Measurements from ENCODE around the gene EBF3.
"Not testable (repeated sequence)": the region's sequence is repeated elsewhere in the genome, so short reads cannot be mapped to it uniquely, and the experiment has no call there.

Gene EBF3

DNA sequence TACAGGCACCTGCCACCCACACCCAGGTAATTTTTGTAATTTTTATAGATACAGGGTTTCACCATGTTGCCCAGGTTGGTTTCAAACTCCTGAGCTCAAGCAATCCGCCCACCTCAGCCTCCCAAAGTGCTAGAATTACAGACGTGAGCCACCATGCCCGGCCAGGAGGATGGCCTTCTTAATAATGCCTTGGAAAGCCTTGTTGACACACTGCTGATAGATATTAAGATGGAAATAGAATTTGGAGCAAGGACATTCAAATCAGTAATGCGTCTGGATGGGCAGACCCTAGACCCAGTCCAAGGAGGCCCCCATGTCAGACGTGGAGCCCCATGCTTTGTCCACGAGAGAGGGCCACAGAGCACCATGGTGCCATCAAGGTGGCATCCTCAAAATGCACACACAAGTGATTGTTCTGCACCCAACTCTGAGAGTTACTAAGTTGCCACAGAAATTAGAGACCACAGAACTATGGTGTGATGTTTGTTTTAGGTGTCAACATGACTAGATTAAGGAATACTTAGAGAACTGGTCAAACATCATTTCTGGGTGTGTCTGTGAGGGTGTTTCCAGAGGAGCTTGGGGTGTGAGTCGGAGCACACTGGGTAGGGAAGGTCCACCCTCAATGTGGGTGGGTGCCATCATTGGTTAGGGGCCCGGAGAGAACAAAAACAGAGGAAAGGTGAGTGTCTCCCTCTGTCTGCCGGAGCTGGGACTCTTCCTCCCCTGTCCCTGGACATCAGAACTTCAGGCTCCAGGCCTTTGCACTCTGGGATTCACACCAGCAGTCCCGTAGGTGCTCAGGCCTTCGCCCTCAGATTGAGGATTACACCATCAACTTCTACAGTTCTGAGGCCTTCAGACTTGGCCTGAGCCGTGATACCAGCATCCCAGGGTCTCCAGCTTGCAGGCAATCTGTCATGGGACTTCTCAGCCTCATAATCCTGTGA is 34.5 kb downstream of the EBF3 start:
- no peak for DNase-seq

DNA sequence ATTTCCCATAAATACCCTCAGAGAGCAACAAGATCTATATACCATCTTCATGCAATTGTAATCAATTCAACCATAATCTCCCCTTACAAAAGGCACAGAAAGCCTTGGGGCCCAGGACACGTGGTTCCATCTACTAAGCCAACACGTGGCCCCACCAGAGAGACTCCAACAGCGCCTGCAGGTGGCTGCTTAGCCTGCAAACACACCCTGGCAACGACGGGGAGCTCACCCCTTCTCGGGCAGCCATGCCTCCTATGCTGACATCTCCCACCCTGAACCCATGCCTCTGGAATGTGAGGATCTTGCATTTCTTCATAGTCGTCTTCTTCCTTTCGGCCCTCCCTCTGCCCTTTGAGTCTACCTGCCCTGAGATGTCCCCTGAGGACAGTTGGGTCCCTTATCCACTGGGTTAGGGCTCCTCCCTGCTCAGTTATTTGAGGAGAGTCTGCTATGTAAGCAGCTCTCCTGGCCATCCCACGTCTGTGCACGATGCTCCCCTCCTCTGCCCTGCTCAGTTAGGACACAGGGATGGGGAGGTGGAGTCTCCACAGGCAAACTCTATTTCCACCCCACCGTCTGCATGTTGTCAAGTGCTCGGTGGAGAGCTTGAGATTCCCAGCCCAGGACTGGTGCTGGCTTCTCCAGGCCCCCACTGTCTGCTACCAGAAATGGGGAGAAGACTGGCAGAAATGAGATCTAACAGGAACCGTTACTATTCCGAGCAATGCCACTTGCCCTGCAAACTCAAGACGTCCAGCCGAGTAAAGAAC is 36.5 kb downstream of the EBF3 start:
- DNase-seq = no peak

DNA sequence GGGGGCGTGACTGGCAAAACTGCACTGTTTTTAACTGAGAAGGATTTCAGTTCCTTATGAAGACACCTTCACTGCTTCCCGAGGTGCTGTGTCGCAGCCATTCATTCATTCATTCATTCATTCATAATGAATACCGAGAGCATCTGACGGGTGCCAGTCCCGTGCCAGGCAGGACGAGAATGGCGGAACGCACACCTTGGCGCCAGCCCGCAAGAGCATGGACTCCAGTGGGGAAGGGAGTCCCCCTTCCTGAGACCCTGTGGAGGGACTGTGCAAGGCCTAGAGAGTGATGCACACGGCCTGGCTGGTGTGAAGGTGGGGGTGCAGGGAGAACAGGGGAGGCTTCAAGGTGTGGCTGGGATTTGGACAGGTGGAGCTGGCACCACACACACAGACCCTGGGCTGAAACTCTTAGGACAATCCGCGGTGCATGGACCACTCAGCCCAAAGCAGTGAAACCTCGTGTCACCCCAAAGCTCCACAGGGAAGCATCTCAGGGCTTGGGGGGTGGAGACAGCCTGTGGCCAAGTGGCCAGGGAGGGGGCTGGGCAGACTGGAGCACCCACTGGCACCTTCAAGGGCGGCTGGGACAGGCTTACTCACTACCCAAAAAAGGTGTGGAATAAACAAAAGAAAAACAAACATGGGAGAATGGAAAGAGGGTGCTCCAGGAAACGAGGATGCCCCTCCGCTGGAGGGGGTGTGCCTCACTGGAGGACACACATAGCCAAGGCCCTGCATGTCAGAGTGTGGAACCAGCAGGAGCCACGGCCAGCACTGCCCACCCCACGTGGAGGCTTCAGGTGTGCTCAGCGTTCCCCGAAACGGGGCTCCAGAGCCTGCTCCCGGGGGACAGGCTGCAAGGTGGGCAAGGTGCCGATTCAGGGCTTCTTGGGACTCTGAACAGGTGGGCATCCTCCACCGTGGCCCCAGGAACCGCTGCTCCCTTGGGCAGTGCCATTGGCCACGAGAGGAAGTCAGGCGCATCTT is 37.7 kb downstream of the EBF3 start:
- DNase-seq = no peak

DNA sequence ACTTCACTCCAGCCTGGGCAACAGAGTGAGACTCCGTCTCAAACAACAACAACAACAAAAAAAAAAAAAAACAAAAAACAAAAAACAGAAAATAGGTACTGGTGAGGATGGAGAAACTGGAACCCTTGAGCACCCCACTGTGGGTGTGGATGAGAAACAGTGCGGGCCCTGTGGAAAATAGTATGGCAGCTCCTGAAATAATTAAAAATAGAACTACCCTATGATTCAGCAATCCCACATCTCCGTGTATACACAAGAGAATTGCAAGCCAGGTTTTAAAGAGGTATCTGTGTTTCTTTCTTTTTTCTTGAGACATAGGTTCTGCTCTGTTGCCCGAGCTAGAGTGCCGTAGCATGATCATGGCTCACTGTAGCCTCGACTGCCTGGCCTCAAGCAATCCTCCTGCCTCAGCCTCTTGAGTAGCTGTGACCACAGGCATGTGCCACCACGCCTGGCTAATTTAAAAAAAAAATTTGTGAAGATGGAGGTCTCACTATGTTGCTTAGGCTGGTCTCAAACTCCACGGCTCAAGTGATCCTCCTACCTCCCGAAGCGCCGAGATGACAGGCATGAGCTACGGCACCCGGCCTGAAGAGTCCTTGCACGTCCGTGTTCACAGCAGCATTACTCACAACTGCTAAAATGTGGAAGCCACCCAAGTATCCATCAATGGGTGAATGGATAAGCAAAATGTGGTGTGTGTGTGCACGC is 39.5 kb downstream of the EBF3 start:
- DNase-seq = no peak

DNA sequence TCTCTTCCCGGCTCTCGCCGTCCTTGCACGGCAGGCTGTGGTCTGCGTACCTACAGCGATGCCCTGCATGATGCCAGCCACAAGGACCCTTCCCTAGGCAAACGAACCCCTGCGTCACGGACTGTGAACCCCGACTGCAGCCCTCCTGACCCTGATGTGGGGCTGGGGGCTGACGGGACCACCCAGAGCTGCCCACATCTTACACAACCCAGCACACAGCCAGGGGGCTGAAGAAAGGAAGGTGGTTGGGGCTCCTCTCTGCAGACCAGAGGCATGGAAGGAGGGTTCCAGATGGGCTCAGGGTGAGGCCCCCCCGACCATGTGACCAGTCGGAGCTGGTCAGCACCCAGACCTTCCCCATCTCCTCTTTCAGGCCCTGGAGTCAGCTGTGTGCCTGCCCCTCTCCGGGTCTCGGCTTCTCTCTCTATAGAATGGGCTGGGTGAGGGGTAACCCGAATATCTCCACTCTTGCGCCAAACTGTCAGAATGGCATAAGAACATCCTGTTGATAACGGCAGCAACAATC is 41.4 kb downstream of the EBF3 start:
- DNase-seq = no peak

DNA sequence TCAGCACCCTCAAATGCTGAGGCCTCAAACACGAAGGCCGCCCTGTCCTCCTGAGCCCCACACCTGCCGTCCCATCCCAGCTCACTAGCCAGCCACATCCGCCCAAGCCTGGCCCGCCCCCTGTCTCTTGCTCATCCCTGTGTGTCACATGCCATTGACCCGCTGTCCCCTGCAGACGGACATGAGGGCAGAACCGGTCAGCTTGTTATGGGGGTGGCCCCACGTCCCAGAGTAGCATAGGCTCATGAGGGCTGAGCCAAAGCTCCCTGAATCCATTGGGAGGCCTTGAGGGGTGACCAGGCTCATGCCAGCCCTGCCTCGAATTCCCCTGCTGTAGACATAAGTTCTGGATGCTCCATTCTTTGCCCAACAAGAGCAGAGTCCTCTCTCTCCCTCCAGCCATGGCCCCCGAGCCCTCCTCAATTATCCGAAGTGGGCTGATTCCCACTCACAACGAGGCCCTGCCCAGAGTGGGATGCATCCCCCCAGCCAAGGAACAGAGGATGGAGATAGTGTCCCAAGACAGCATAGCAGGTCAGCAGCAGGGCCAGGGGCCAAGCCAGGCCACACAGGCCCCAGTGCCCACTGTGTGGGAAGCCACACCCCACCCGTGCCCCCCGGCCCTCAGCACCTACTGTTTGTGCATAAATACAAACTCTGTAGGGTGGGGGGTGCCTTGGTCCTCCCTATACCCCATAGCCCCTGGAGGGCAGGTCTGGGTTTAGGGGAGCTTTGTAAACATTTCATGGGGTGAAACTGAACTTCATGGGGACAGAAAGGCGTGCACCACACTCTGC is 42.1 kb downstream of the EBF3 start:
- no peak for DNase-seq

DNA sequence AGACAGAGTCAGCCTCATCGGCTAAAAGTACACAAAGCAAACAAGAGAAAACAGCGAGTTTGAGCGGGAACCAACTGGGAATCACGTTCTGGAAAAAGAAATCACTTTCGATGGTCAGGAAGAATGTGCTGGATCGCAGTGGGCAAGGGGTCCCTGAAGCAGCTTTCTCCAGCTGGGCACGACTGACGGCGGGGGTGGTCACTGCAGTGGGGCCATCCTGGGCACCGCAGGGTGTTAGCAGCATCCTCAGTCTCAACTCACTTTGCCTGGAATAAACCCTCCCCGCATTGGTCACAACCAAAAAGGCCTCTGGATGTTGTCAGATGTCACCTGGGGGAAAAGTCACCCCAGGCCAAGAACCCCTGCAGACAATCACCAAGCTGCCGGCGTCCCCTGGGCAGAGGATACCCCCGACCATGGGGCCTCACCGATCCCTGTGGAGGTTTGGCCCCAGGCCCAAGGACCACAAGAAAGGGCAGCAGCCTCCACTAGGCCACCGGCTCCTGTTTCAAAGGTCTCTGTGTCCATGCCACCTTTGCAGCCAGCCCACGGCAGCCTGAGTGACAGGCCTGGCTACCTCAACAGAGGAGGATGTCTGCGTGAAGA is 42.9 kb downstream of the EBF3 start:
- no peak for DNase-seq

DNA sequence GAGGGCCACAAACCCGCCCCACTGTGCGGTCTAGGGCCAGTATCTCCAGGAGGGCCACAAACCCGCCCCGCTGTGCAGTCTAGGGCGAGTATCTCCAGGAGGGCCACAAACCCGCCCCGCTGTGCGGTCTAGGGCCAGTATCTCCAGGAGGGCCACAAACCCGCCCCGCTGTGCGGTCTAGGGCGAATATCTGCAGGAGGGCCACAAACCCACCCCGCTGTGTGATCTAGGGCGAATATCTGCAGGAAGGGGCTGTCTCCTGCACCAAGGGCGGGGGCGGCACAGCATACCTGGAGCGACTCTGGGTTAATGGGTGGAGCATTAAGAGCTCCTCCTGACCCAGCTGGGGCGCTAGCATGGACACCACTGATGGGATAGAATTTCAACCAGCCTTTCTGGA is 43.9 kb downstream of the EBF3 start:
- not testable (repeated sequence) for DNase-seq

DNA sequence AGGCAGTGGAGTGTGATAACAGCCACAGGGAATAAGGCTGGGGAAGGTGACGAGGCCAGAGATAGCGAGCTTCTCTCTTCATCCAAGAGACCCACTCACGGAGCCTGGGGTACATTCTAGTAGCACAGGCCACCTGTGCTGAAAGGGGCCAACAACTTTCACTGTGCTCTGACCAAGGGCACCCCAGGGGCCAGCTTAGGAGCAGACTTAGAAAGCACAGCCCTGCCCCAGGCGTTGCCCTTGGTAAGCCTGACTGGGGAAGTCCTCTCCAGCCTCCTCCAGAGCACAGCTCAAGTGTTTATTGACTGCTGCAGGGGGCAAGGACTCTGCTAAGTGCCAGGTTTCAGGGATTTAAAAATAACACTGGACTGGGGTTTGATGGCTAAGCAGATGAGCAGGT is 44.7 kb downstream of the EBF3 start:
- no peak for DNase-seq

DNA sequence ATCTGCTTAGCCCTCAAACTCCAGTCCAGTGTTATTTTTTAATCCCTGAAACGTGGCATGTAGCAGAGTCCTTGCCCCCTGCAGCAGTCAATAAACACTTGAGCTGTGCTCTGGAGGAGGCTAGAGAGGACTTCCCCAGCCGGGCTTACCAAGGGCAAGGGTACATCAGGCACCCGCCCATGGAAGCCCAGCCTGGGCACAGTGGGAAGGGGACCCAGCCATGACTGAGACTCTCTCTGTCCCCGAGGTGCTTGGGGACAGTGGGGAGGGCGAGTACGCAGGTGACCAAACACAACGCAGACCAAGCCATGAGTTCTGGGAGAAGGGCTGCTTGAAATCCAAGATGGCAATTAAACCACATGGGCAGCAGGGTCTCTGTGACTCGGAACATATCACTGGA is 45.2 kb downstream of the EBF3 start:
- DNase-seq = no peak

DNA sequence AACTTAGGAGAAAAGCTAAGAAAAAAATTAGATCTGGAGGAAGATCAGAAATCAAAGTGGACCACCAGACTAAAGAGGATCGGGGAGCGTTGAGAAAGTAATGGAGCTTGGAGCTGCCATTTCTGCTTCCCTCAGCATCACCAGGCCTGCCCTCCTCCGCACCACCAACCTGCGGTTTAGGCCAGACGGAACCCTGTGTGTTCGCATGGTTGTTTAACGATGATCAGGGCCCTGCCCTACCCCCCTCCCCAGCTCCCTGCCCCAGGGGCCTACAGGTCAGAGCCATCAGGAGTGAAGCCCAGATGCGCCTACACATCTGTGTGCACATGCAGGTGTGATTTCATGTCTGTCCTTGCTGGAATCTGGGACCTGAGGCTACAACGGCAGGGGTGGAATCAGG is 45.7 kb downstream of the EBF3 start:
- DNase-seq = no peak

DNA sequence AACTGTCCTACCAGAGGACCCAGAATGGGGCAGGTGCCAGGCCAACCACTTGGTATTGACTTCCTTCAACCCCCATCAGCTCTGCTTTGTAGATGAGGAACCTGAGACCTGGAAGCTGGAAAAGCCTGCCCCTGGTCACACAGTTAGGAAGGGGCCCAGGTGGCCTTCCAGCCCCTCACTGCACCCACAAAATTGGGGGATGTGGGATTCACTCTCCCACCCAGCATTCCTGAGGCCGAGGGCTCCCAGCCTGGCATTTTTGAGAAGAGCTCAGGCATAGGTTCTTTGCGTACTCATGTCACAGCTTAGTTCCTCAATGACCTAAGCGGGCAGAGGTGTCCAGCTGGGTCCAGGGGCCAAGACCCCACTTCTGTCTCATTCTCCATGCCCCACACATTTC is 46.1 kb downstream of the EBF3 start:
- DNase-seq = no peak

DNA sequence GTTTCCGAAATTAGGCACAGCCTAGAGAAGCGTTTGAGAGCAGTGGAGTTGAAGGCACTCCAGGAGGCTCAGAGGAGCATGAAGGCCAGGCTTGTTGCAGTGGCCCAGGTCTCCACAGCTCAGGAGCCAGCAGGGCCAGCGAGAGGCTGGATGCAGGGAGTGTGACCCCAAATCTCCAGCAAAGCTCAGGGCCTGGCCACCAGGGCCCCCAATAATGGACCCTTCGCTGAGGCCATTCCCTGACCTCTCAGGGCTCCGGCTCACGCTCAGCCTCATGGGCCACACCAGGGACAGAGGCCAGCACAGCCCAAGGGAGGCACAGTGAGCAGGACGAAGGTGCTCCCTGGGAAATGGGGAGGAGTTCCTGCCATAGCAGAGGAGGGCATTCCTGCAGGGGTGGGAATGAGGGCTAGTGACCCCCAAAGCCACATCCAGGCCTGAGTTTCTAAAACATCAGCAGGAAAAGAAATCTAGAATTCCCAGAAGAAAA is 47.5 kb downstream of the EBF3 start:
- no peak for DNase-seq

DNA sequence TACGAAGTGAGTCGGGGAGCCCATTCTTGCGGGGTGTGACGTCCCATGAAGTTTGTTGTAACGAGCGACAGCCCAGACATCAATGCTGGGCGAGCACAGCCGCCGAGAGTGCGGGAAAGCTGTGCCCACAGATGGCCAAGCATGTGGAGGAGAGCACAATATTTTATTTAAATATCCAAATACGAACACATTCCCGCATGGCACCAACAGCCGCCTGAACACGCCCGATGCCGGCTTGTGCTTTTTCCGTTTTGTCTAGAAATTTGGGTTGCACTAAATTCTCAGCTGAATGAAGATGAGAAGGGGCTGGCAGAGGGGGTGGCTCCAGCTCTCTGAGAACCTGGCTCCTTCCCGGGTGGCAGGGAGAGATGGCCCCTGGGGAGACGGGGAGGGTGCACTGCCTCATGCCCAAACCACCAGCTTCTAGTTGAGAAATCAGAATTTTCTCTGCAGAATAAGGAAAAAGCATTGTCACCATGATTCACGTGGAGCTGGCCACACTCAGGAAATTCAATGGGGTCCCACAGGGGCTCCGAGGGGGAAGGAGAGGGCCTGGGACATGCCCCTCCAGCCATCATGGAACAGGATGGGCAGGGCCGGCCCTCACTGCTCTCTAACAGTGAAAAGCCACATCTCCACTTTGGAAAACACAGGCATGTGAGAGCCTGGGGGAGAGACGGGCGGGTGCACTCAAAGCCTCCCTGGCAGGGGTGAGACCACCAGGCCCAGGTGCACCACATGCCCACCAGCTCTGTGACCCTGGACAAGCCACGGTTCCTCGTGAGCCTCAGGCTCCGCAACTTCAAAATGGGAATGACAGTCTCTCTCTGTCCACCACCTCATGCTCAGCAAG is 48.3 kb downstream of the EBF3 start:
- no peak for DNase-seq

DNA sequence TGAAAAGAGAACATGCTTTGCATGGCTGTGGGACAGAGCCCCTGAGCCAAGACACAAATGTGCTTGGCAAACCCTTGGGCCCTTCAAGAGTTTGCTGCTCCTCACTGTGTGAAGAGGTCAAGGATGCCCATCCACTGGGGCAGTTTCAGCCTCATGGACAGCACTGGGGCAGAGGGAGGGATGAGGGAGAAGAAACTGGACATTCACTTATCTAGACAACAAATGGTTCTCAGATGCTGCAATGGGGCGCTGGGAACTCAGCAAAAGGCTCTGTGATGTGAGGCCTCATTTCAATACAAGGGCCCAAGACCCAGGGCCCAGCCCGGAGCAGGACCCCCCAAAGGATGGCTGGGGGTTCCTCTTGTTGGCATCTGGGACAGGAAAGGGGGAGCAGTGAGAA is 49.1 kb downstream of the EBF3 start:
- DNase-seq = no peak

DNA sequence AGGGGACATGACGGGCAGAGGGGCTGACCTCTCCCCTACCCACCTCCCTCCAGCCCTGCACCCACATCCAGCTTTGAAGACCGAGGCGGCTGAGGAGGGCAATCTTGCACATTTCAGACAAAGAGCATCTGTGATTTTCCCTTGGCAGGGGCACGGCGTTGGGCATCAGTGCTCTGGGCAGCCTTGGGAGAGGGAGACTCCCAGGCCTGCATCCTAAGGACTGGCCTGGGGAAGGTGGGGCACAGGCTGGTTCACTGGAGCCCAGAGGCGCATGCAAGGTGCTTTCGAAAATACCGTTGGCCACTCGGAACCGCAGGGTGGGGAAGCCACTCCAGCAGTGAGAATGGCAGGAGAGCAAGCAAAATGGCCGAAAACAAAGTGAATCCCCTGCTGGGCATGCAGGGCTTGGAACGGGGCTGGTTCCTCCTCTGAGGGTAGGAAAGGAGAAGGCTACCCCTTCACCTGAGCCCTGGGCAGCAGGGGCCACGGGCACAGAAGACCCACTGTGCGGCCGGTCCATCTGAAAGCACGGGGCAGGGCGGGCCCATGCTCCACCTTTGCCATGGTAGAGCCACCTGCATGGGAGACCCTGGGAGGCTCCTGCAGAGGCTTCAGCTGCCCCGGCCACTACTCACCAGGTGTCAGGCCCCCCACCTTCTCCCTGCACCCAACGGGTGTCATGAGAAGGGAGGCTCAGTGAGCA is 49.8 kb downstream of the EBF3 start:
- no peak for DNase-seq

DNA sequence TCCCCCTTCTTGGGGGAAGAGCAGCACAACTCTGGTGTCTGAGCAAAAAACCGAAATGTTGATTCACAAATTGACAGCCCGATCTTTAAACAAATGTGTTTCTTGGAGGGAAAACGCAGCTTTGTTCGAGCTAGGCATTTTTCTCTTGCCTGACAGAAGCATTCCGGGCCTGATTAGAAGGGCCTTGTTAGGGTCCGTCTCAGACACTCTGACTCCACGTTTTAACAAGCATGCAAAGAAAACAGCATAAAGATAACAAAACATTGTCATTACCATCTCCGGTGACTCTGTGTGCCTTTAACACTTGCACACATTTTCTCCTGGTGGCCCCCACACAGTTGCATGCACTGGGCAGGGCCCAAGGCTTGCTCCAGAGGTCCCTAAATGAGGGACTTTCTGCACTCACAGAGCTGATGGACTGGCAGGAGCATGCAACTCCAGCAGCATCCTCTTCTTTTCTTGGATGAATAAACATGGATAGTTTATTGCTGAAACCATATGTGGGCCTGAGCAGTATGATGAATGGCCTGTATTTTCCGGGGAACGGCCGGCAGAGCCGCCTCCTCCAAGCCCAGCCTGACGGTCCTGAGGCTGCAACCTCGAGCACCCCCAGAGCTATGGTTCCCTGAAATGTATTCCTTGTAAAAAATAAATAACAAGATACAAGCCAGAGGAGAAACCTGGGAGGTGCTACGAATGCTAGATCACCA is 50.9 kb downstream of the EBF3 start:
- DNase-seq = no peak
